Hepatocyte (in vitro differentiated cells): ENCODE results near the gene SLC8A1. TPM values are rescaled to one million over a fixed set of nuclear protein-coding genes. Genes with fewer than 3 reads are reported as not detected.

Experiments used
- DNase-seq: peaks from one replicate; pipeline ENCODE4 v3.0.0-alpha.2; 2016; ENCODE audit warnings: low spot score
- H2AFZ ChIP-seq: fragments of 200-600 bp; sonication (generic); 2 replicates; pipeline ENCODE4 v1.6.0; 2016; ENCODE audit warnings: antibody characterized with exemption, mild to moderate bottlenecking
- H3K27ac ChIP-seq: fragments of 200-600 bp; sonication (generic); 2 replicates; pipeline ENCODE4 v1.5.1; 2016; ENCODE audit warnings: mild to moderate bottlenecking
- H3K27me3 ChIP-seq: fragments of 200-600 bp; sonication (generic); 2 replicates; pipeline ENCODE4 v1.6.1; 2016
- H3K36me3 ChIP-seq: fragments of 200-600 bp; sonication (generic); replicated peaks from 2 replicates; pipeline ENCODE4 v1.5.1; 2016; ENCODE audit warnings: low read depth; ENCODE audit not compliant: insufficient read depth
- H3K4me1 ChIP-seq: fragments of 200-600 bp; sonication (generic); 2 replicates; pipeline ENCODE4 v1.5.1; 2016; ENCODE audit warnings: mild to moderate bottlenecking, moderate library complexity; ENCODE audit not compliant: insufficient read depth
- H3K4me2 ChIP-seq: fragments of 200-600 bp; sonication (generic); 2 replicates; pipeline ENCODE4 v1.6.0; 2016
- H3K4me3 ChIP-seq: fragments of 200-600 bp; sonication (generic); 2 replicates; pipeline ENCODE4 v1.5.1; 2016; ENCODE audit warnings: mild to moderate bottlenecking
- H3K79me2 ChIP-seq: fragments of 200-600 bp; sonication (generic); 2 replicates; pipeline ENCODE4 v1.6.0; 2017; ENCODE audit warnings: mild to moderate bottlenecking
- H3K9me2 ChIP-seq: fragments of 200-600 bp; sonication (generic); replicated peaks from 2 replicates; pipeline ENCODE4 v1.6.0; 2017; ENCODE audit warnings: mild to moderate bottlenecking; ENCODE audit not compliant: insufficient read depth
- H3K9me3 ChIP-seq: fragments of 200-600 bp; sonication (generic); 2 replicates; pipeline ENCODE4 v1.5.1; 2016; ENCODE audit warnings: low read depth, mild to moderate bottlenecking
- H4K20me1 ChIP-seq: fragments of 200-600 bp; sonication (generic); 2 replicates; pipeline ENCODE4 v1.6.0; 2016; ENCODE audit warnings: mild to moderate bottlenecking; ENCODE audit not compliant: insufficient read depth, poor library complexity, severe bottlenecking
- CTCF ChIP-seq: fragments of 200-600 bp; sonication (generic); IDR thresholded peaks from 2 replicates; pipeline ENCODE4 v1.5.1; 2016; ENCODE audit warnings: antibody characterized with exemption, mild to moderate bottlenecking; ENCODE audit not compliant: poor library complexity
- EZH2 ChIP-seq: fragments of 200-600 bp; sonication (generic); IDR thresholded peaks from 2 replicates; pipeline ENCODE4 v1.6.1; 2016; ENCODE audit warnings: antibody characterized with exemption, mild to moderate bottlenecking, borderline replicate concordance
- EZH2phosphoT487 ChIP-seq: fragments of 200-600 bp; sonication (generic); IDR thresholded peaks from one replicate; pipeline ENCODE4 v1.6.1; 2018; ENCODE audit warnings: antibody characterized with exemption, mild to moderate bottlenecking, low read depth, moderate library complexity; ENCODE audit not compliant: unreplicated experiment, severe bottlenecking
- WGBS: methylation state at CpG from one replicate; pipeline ENCODE4 v1.1.6; 2016; ENCODE audit warnings: low lambda C conversion rate; ENCODE audit errors: missing lambda C conversion rate; 5-methylcytosine and 5-hydroxymethylcytosine counted together
- polyA plus RNA-seq: library from polyadenylated mRNA; unstranded; fragments of >200 nt; fragmentation: Nextera tagmentation; extraction: Ambion mirVana; gene quantifications from 2 replicates; pipeline ENCODE4 v1.2.1, GENCODE V29; 2016
- total RNA-seq: library from RNA; depleted of rRNA; stranded (reverse); fragments of >200 nt; gene quantifications from 2 replicates; pipeline ENCODE4 v1.2.3, GENCODE V29; 2014

The SLC8A1 gene
- total and polyA plus RNA-seq, 2 experiments from 2014 or later = 2.2 to 8.9 TPM

- no peak for DNase-seq
- Histone ChIP-seq H3K79me2 (no peaks in the 10 kb centered on the region), H3K4me1 (no peaks in the 10 kb centered on the region), H3K36me3 (no peaks in the 10 kb centered on the region), H3K9me2 (no peaks in the 10 kb centered on the region), H4K20me1 (no peaks in the 10 kb centered on the region), H3K27ac (no peak overlapping the region), H3K9me3 (no peaks in the 10 kb centered on the region), H3K4me3 (no peak overlapping the region), H3K27me3 (no peaks in the 10 kb centered on the region), H3K4me2 (no peak overlapping the region), H2AFZ (no peak overlapping the region)
- TF ChIP-seq EZH2 = no peak
- 92% methylated on average over 12 of the region's 12 CpGs for WGBS
Measured at GRCh38 chr2:40072442-40073232, 379.3 kb downstream of the SLC8A1 start.

GRCh38 chr2:40062381-40062780 lies 389.5 kb downstream of the SLC8A1 start:
- 100% methylated on average over 1 of the region's 1 CpG for WGBS
- no peak overlapping the region for H2AFZ ChIP-seq

GRCh38 chr2:40049781-40050180 lies 402.1 kb downstream of the SLC8A1 start:
- Histone ChIP-seq H3K4me3 (no peak overlapping the region), H4K20me1 (no peaks in the 10 kb centered on the region), H3K4me1 (peaks cover 6% of the 10 kb centered on the region), H3K9me2 (no peaks in the 10 kb centered on the region), H3K36me3 (no peaks in the 10 kb centered on the region), H3K4me2 (no peak overlapping the region), H3K27ac (peak overlapping the region; percentile 70), H3K9me3 (no peaks in the 10 kb centered on the region), H3K27me3 (no peaks in the 10 kb centered on the region), H2AFZ (no peak overlapping the region), H3K79me2 (no peaks in the 10 kb centered on the region)
- TF ChIP-seq EZH2phosphoT487 (no peak), CTCF (no peak)
- WGBS = 21% methylated on average over 1 of the region's 1 CpG
- DNase-seq = peak; percentile 18

More at GRCh38 chr2:40062381-40062780, 389.5 kb downstream of the SLC8A1 start:
- Histone ChIP-seq H3K36me3 (no peaks in the 10 kb centered on the region), H3K79me2 (no peaks in the 10 kb centered on the region), H3K27ac (no peak overlapping the region), H3K4me1 (no peaks in the 10 kb centered on the region), H3K4me2 (no peak overlapping the region), H4K20me1 (no peaks in the 10 kb centered on the region), H3K4me3 (no peak overlapping the region), H3K9me3 (no peaks in the 10 kb centered on the region), H3K27me3 (no peaks in the 10 kb centered on the region), H3K9me2 (no peaks in the 10 kb centered on the region)
- no peak for TF ChIP-seq EZH2phosphoT487
- no peak for TF ChIP-seq EZH2
- no peak for TF ChIP-seq CTCF
- no peak for DNase-seq

- TF ChIP-seq EZH2 = no peak
- TF ChIP-seq CTCF = no peak
- no peak for TF ChIP-seq EZH2phosphoT487
- Histone ChIP-seq H3K27ac (peak overlapping the region; percentile 66), H3K9me2 (no peaks in the 10 kb centered on the region), H3K4me3 (no peak overlapping the region), H3K4me2 (no peak overlapping the region), H3K9me3 (no peaks in the 10 kb centered on the region), H3K79me2 (no peaks in the 10 kb centered on the region), H2AFZ (no peak overlapping the region), H3K27me3 (no peaks in the 10 kb centered on the region), H3K4me1 (peaks cover 6% of the 10 kb centered on the region), H4K20me1 (no peaks in the 10 kb centered on the region), H3K36me3 (no peaks in the 10 kb centered on the region)
- no peak for DNase-seq
- 80% methylated on average over 1 of the region's 1 CpG for WGBS
Measured at GRCh38 chr2:40048506-40048905, 403.4 kb downstream of the SLC8A1 start.
